GM23338 (cell line): ENCODE results near the gene USP38. TPM values are rescaled to one million over a fixed set of nuclear protein-coding genes. Genes with fewer than 3 reads are reported as not detected.

ENCODE experiments used
- ATAC-seq: fragments of 200-7000 bp; cut with Tn5 transposase; 3 replicates; pipeline ENCODE4 v1.9.1; 2020
- DNase-seq: peaks from one replicate; pipeline ENCODE4 v3.0.0-alpha.2; 2015; ENCODE audit warnings: low spot score
- H2AFZ ChIP-seq: fragments of 200-600 bp; sonication (generic); 2 replicates; pipeline ENCODE4 v1.8.0; 2016; ENCODE audit warnings: antibody characterized with exemption, mild to moderate bottlenecking, moderate library complexity
- H3F3A ChIP-seq: fragments of 200-600 bp; sonication (generic); replicated peaks from 2 replicates; pipeline ENCODE4 v1.8.0; 2017; ENCODE audit warnings: antibody characterized with exemption, mixed run types, low read depth
- H3K27ac ChIP-seq: fragments of 200-600 bp; sonication (generic); 2 replicates; pipeline ENCODE4 v1.6.1; 2016; ENCODE audit warnings: low read depth
- H3K27me3 ChIP-seq: fragments of 200-600 bp; sonication (generic); 2 replicates; pipeline ENCODE4 v1.8.0; 2016; ENCODE audit warnings: mild to moderate bottlenecking, mixed run types, moderate library complexity; ENCODE audit not compliant: insufficient read depth
- H3K36me3 ChIP-seq: fragments of 200-600 bp; sonication (generic); 2 replicates; pipeline ENCODE4 v1.8.0; 2016; ENCODE audit warnings: mild to moderate bottlenecking; ENCODE audit not compliant: insufficient read depth
- H3K4me1 ChIP-seq: fragments of 200-600 bp; sonication (generic); 2 replicates; pipeline ENCODE4 v1.8.0; 2016; ENCODE audit warnings: mild to moderate bottlenecking, moderate library complexity; ENCODE audit not compliant: insufficient read depth
- H3K4me2 ChIP-seq: fragments of 200-600 bp; sonication (generic); 2 replicates; pipeline ENCODE4 v1.7.1; 2017; ENCODE audit warnings: mixed run types
- H3K4me3 ChIP-seq: fragments of 200-600 bp; sonication (generic); 2 replicates; pipeline ENCODE4 v1.6.1; 2016; ENCODE audit warnings: mixed run types
- H3K79me2 ChIP-seq: fragments of 200-600 bp; sonication (generic); replicated peaks from 2 replicates; pipeline ENCODE4 v1.8.0; 2017; ENCODE audit warnings: mild to moderate bottlenecking; ENCODE audit not compliant: insufficient read depth
- H3K9me2 ChIP-seq: fragments of 200-600 bp; sonication (generic); 2 replicates; pipeline ENCODE4 v1.8.0; 2017; ENCODE audit not compliant: insufficient read depth
- H4K20me1 ChIP-seq: fragments of 200-600 bp; sonication (generic); replicated peaks from 2 replicates; pipeline ENCODE4 v1.8.0; 2017; ENCODE audit warnings: mild to moderate bottlenecking; ENCODE audit not compliant: insufficient read depth
- H3K27ac Mint-ChIP-seq: 2 replicates; pipeline ENCODE4 v1.8.0; 2020; ENCODE audit warnings: inconsistent platforms, mild to moderate bottlenecking, moderate library complexity, mixed read lengths
- H3K27me3 Mint-ChIP-seq: 3 replicates; pipeline ENCODE4 v1.8.0; 2022; ENCODE audit warnings: low read depth, mild to moderate bottlenecking, moderate library complexity, mixed read lengths, inconsistent platforms; ENCODE audit not compliant: insufficient read depth, poor library complexity
- H3K36me3 Mint-ChIP-seq: 3 replicates; pipeline ENCODE4 v1.8.0; 2021; ENCODE audit warnings: low read depth, mild to moderate bottlenecking, inconsistent platforms, moderate library complexity, mixed read lengths
- H3K4me1 Mint-ChIP-seq: 3 replicates; pipeline ENCODE4 v1.8.0; 2020; ENCODE audit warnings: mild to moderate bottlenecking, inconsistent platforms, mixed read lengths
- H3K4me3 Mint-ChIP-seq: 3 replicates; pipeline ENCODE4 v1.8.0; 2021; ENCODE audit warnings: moderate library complexity, mild to moderate bottlenecking, inconsistent platforms, mixed read lengths
- H3K9me3 Mint-ChIP-seq: 3 replicates; pipeline ENCODE4 v1.8.0; 2020; ENCODE audit warnings: moderate library complexity, mild to moderate bottlenecking, inconsistent platforms, mixed read lengths
- POLR2AphosphoS5 ChIP-seq: IDR thresholded peaks from 2 replicates; pipeline ENCODE4 v1.6.1; 2016; ENCODE audit warnings: antibody characterized with exemption, low read depth
- STAT1 ChIP-seq: IDR thresholded peaks from one replicate; pipeline ENCODE4 v1.6.1; 2016; ENCODE audit warnings: antibody characterized with exemption; ENCODE audit not compliant: unreplicated experiment
- polyA plus RNA-seq: library from polyadenylated mRNA; unstranded; fragments of >200 nt; fragmentation: Nextera tagmentation; extraction: Ambion mirVana; gene quantifications from 2 replicates; pipeline ENCODE4 v1.2.1, GENCODE V29; 2016
- total RNA-seq: library from RNA; depleted of rRNA; stranded (reverse); fragments of >200 nt; shearing (Covaris generic); gene quantifications from 2 replicates; pipeline ENCODE4 v1.2.3, GENCODE V29; 2014
- TF ChIP-seq, protein P1 (sequence below): IDR thresholded peaks from one replicate; pipeline ENCODE4 v1.6.1; 2018; ENCODE audit warnings: antibody characterized with exemption; ENCODE audit not compliant: unreplicated experiment
- TF ChIP-seq, protein P2 (sequence below): fragments of 250-450 bp; sonication (Bioruptor Pico); IDR thresholded peaks from 2 replicates; pipeline ENCODE4 v1.5.0; 2020; ENCODE audit warnings: mild to moderate bottlenecking, moderate library complexity
- TF ChIP-seq, protein P3 (sequence below): IDR thresholded peaks from 2 replicates; pipeline ENCODE4 v1.6.1; 2016; ENCODE audit warnings: antibody characterized with exemption

The USP38 gene
- total and polyA plus RNA-seq, 2 experiments from 2014 or later, result 3.7 to 16.5 TPM

DNA sequence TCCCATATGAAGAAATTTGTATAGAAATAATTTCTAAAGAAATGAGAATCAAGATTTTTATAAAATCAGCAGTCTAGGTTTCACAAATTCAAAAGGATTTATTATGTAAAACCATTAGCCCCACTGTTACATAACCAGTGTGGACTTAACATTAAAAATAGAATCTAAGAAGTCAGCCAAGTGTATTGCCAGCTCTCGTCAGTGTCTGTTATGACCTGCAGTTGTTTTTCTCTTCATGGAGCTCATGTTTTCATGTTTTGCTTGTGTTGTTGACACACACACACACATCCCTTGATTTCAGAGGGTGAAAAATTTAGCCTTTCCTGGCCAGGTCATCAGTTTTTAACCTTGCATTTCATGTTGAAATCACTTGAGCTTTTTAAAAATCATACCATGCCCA is 39.5 kb downstream of the USP38 start:
- Histone ChIP-seq H3K4me3 (no peak overlapping the region), H3K27ac (no peak overlapping the region), H3K4me1 (no peaks in the 10 kb centered on the region), H3K4me2 (no peak overlapping the region), H3K9me2 (no peaks in the 10 kb centered on the region), H3K36me3 (no peaks in the 10 kb centered on the region; the same call in 1 of the 2 replicates), H3K27me3 (no peaks in the 10 kb centered on the region), H4K20me1 (no peaks in the 10 kb centered on the region), H3F3A (no peaks in the 10 kb centered on the region), H3K79me2 (no peaks in the 10 kb centered on the region), H2AFZ (no peak overlapping the region)
- Mint-ChIP-seq H3K4me3 (no peak overlapping the region), H3K36me3 (no peaks in the 10 kb centered on the region; the same call in 2 of the 3 replicates), H3K27ac (no peak overlapping the region), H3K9me3 (no peaks in the 10 kb centered on the region), H3K4me1 (peaks cover 2% of the 10 kb centered on the region; the same call in 2 of the 3 replicates), H3K27me3 (no peaks in the 10 kb centered on the region)
- no peak for DNase-seq
- ATAC-seq, result no peak
- TF ChIP-seq STAT1, result no peak
- TF ChIP-seq, protein P1, sequence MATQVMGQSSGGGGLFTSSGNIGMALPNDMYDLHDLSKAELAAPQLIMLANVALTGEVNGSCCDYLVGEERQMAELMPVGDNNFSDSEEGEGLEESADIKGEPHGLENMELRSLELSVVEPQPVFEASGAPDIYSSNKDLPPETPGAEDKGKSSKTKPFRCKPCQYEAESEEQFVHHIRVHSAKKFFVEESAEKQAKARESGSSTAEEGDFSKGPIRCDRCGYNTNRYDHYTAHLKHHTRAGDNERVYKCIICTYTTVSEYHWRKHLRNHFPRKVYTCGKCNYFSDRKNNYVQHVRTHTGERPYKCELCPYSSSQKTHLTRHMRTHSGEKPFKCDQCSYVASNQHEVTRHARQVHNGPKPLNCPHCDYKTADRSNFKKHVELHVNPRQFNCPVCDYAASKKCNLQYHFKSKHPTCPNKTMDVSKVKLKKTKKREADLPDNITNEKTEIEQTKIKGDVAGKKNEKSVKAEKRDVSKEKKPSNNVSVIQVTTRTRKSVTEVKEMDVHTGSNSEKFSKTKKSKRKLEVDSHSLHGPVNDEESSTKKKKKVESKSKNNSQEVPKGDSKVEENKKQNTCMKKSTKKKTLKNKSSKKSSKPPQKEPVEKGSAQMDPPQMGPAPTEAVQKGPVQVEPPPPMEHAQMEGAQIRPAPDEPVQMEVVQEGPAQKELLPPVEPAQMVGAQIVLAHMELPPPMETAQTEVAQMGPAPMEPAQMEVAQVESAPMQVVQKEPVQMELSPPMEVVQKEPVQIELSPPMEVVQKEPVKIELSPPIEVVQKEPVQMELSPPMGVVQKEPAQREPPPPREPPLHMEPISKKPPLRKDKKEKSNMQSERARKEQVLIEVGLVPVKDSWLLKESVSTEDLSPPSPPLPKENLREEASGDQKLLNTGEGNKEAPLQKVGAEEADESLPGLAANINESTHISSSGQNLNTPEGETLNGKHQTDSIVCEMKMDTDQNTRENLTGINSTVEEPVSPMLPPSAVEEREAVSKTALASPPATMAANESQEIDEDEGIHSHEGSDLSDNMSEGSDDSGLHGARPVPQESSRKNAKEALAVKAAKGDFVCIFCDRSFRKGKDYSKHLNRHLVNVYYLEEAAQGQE, result no peak
- TF ChIP-seq, protein P2, sequence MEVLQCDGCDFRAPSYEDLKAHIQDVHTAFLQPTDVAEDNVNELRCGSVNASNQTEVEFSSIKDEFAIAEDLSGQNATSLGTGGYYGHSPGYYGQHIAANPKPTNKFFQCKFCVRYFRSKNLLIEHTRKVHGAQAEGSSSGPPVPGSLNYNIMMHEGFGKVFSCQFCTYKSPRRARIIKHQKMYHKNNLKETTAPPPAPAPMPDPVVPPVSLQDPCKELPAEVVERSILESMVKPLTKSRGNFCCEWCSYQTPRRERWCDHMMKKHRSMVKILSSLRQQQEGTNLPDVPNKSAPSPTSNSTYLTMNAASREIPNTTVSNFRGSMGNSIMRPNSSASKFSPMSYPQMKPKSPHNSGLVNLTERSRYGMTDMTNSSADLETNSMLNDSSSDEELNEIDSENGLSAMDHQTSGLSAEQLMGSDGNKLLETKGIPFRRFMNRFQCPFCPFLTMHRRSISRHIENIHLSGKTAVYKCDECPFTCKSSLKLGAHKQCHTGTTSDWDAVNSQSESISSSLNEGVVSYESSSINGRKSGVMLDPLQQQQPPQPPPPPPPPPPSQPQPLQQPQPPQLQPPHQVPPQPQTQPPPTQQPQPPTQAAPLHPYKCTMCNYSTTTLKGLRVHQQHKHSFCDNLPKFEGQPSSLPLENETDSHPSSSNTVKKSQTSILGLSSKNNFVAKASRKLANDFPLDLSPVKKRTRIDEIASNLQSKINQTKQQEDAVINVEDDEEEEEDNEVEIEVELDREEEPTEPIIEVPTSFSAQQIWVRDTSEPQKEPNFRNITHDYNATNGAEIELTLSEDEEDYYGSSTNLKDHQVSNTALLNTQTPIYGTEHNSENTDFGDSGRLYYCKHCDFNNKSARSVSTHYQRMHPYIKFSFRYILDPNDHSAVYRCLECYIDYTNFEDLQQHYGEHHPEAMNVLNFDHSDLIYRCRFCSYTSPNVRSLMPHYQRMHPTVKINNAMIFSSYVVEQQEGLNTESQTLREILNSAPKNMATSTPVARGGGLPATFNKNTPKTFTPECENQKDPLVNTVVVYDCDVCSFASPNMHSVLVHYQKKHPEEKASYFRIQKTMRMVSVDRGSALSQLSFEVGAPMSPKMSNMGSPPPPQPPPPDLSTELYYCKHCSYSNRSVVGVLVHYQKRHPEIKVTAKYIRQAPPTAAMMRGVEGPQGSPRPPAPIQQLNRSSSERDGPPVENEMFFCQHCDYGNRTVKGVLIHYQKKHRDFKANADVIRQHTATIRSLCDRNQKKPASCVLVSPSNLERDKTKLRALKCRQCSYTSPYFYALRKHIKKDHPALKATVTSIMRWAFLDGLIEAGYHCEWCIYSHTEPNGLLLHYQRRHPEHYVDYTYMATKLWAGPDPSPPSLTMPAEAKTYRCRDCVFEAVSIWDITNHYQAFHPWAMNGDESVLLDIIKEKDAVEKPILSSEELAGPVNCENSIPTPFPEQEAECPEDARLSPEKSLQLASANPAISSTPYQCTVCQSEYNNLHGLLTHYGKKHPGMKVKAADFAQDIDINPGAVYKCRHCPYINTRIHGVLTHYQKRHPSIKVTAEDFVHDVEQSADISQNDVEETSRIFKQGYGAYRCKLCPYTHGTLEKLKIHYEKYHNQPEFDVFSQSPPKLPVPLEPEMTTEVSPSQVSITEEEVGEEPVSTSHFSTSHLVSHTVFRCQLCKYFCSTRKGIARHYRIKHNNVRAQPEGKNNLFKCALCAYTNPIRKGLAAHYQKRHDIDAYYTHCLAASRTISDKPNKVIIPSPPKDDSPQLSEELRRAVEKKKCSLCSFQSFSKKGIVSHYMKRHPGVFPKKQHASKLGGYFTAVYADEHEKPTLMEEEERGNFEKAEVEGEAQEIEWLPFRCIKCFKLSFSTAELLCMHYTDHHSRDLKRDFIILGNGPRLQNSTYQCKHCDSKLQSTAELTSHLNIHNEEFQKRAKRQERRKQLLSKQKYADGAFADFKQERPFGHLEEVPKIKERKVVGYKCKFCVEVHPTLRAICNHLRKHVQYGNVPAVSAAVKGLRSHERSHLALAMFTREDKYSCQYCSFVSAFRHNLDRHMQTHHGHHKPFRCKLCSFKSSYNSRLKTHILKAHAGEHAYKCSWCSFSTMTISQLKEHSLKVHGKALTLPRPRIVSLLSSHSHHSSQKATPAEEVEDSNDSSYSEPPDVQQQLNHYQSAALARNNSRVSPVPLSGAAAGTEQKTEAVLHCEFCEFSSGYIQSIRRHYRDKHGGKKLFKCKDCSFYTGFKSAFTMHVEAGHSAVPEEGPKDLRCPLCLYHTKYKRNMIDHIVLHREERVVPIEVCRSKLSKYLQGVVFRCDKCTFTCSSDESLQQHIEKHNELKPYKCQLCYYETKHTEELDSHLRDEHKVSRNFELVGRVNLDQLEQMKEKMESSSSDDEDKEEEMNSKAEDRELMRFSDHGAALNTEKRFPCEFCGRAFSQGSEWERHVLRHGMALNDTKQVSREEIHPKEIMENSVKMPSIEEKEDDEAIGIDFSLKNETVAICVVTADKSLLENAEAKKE (CRISPR knock-in tag), result no peak
- TF ChIP-seq POLR2AphosphoS5, result no peak
- TF ChIP-seq, protein P3, sequence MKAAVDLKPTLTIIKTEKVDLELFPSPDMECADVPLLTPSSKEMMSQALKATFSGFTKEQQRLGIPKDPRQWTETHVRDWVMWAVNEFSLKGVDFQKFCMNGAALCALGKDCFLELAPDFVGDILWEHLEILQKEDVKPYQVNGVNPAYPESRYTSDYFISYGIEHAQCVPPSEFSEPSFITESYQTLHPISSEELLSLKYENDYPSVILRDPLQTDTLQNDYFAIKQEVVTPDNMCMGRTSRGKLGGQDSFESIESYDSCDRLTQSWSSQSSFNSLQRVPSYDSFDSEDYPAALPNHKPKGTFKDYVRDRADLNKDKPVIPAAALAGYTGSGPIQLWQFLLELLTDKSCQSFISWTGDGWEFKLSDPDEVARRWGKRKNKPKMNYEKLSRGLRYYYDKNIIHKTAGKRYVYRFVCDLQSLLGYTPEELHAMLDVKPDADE, result no peak
